GM18873 (cell line): ENCODE data around the gene CYGB.

ENCODE experiments used
- ATAC-seq: cut with Tn5 transposase; IDR thresholded peaks from one replicate; pipeline ENCODE4 v1.9.1; 2021; ENCODE audit warnings: mild to moderate bottlenecking, moderate library complexity, moderate number of reproducible peaks; ENCODE audit not compliant: unreplicated experiment, low FRiP score

CYGB gene

GRCh38 chr17:76506408-76507345 is 30.8 kb downstream of the CYGB start:
- no peak for ATAC-seq

- no peak for ATAC-seq
Observed at GRCh38 chr17:76504117-76504516, 33.4 kb downstream of the CYGB start.

GRCh38 chr17:76502341-76503211 is 34.9 kb downstream of the CYGB start:
- no peak for ATAC-seq

GRCh38 chr17:76501827-76502307 is 35.6 kb downstream of the CYGB start:
- no peak for ATAC-seq

- ATAC-seq: peak; percentile 49
Observed at GRCh38 chr17:76501018-76501826, 36.3 kb downstream of the CYGB start, which contains the start of gene RHBDF2. Gene RHBDF2, minus strand, starts transcription at chr17:76501423. Its CDS starts 19,899 bp downstream, at chr17:76481524.

GRCh38 chr17:76500747-76501017 is 36.8 kb downstream of the CYGB start:
- ATAC-seq: no peak

GRCh38 chr17:76500074-76500746 is 37.3 kb downstream of the CYGB start:
- no peak for ATAC-seq

- no peak for ATAC-seq
Observed at GRCh38 chr17:76499267-76499667, 38.2 kb downstream of the CYGB start.

- ATAC-seq: no peak
Observed at GRCh38 chr17:76498876-76499251, 38.6 kb downstream of the CYGB start.

GRCh38 chr17:76497979-76498875 is 39.3 kb downstream of the CYGB start:
- no peak for ATAC-seq

- ATAC-seq: no peak
Observed at GRCh38 chr17:76497699-76497978, 39.9 kb downstream of the CYGB start.

GRCh38 chr17:76496464-76496863 is 41.0 kb downstream of the CYGB start:
- no peak for ATAC-seq

GRCh38 chr17:76495663-76496400 is 41.7 kb downstream of the CYGB start:
- ATAC-seq: no peak

GRCh38 chr17:76493505-76494167 is 43.9 kb downstream of the CYGB start:
- no peak for ATAC-seq

GRCh38 chr17:76492989-76493501 is 44.5 kb downstream of the CYGB start:
- peak; percentile 40 for ATAC-seq

GRCh38 chr17:76492123-76492988 is 45.2 kb downstream of the CYGB start:
- ATAC-seq: peak; percentile 25
